ENCODE results near the gene MEF2D. TPM values are rescaled to one million over a fixed set of nuclear protein-coding genes. Genes with fewer than 3 reads are reported as not detected.

MEF2D gene
- total RNA-seq, 1 experiment from 2014 or later, result 17.3 TPM

DNA sequence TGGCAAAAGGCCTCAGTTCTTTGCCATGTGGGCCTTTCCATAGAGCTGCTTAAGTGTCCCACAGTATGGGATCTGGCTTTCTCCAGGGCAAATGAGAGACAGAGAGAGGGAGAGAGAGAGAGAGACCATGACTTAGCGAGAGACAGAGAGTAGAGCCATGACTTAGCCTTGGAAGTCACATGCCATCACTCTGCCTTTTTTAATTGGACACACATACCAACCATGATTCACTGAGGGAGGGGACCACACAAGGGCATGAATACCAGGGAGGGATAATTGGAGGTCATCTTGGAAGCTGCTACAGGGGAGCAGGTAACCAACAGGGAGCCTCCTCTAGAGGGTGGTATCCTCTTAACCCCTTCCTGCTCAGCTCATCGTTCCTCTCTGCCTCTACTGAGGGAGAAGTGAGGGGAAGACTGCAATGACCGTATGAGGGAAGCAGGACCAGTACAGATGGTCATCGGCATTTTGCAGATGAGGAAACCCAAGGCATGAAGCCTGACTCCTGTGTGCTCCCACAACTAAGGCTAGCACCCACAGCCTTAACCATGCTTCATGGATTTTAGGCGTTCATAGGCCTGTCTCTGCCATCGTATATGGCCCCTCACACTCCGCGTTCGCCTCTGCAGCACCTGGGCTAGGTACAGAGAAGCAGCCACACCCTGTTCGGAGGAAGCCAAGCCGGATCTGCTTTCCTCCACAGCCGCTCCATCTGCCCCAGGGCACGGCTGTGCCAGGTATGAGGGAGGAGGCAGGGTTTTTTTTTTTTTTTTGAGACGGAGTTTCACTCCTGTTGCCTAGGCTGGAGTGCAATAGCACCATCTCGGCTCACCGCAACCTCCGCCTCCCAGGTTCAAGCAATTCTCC, 38.6 kb downstream of the MEF2D start:
- no peak for TF ChIP-seq EZH2phosphoT487 (IDR thresholded peaks at IDR 0.05; ENCODE audit: borderline replicate concordance, low read length)
- no peak for TF ChIP-seq EZH2 (IDR thresholded peaks at IDR 0.05; ENCODE audit: low read length, unreplicated experiment)
- TF ChIP-seq, protein P1, sequence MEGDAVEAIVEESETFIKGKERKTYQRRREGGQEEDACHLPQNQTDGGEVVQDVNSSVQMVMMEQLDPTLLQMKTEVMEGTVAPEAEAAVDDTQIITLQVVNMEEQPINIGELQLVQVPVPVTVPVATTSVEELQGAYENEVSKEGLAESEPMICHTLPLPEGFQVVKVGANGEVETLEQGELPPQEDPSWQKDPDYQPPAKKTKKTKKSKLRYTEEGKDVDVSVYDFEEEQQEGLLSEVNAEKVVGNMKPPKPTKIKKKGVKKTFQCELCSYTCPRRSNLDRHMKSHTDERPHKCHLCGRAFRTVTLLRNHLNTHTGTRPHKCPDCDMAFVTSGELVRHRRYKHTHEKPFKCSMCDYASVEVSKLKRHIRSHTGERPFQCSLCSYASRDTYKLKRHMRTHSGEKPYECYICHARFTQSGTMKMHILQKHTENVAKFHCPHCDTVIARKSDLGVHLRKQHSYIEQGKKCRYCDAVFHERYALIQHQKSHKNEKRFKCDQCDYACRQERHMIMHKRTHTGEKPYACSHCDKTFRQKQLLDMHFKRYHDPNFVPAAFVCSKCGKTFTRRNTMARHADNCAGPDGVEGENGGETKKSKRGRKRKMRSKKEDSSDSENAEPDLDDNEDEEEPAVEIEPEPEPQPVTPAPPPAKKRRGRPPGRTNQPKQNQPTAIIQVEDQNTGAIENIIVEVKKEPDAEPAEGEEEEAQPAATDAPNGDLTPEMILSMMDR (conservative IDR thresholded peaks at IDR 0.05; ENCODE audit: low read depth, low read length), result no peak
- no peaks in the 10 kb centered on the region for H3K27me3 ChIP-seq (ENCODE audit: low read length)
- no peak overlapping the region for H3K4me3 ChIP-seq (ENCODE audit: low read length)
- H3K9ac ChIP-seq (ENCODE audit: low read length), result no peak overlapping the region
- H3K27ac ChIP-seq (ENCODE audit: low read length), result no peak overlapping the region
- peaks cover 10% of the 10 kb centered on the region for H3K4me1 ChIP-seq (ENCODE audit: insufficient read depth, low read length)
- no peaks in the 10 kb centered on the region; the same call in 1 of the 2 replicates for H3K36me3 ChIP-seq (ENCODE audit: low read depth, low read length)
- no peaks in the 10 kb centered on the region for H3K9me2 ChIP-seq (replicated peaks; ENCODE audit: low read length)
- ChIA-PET POLR2A (ENCODE audit: unreplicated experiment) (no interaction called here), CTCF (no interaction called here)
- no peak overlapping the region for H3K4me2 ChIP-seq (ENCODE audit: low read length)
- H3K79me2 ChIP-seq (ENCODE audit: low read length), result no peaks in the 10 kb centered on the region
- no peaks in the 10 kb centered on the region for H3F3A ChIP-seq (ENCODE audit: low read length, unreplicated experiment)
- H3K9me3 ChIP-seq (ENCODE audit: low read length), result no peaks in the 10 kb centered on the region
- H4K20me1 ChIP-seq (ENCODE audit: low read length), result no peaks in the 10 kb centered on the region
- DNase-seq (no peak), ATAC-seq (no peak)
- intact Hi-C loops (cut with micrococcal nuclease), result no loop called here
- BruUV-seq (replicated peaks), result no TSS peak
- no peak overlapping the region for H2AFZ ChIP-seq (ENCODE audit: low read length)

DNA sequence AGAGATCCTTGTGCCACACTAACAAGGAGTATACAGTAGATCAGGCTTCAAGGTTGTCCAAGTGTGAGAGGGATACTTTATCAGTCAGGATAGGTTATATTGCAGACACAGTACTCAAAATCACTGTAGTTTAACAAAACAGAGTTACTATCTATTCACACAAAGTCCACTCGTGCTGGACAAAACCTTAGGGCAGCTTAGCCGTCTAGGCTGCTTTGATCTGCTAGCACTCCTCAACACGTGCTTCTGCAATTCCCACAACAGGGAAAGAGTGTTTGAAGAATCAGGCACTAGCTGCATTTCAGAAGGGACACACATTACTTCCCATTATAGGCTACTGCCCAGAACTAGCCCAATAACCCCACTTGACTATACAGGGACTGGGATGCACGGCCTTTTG, 39.5 kb downstream of the MEF2D start:
- Histone ChIP-seq H3K4me2 (ENCODE audit: low read length) (no peak overlapping the region), H3K27ac (ENCODE audit: low read length) (no peak overlapping the region), H3K79me2 (ENCODE audit: low read length) (no peaks in the 10 kb centered on the region), H3K36me3 (ENCODE audit: low read depth, low read length) (no peaks in the 10 kb centered on the region; the same call in 1 of the 2 replicates), H4K20me1 (ENCODE audit: low read length) (no peaks in the 10 kb centered on the region), H3F3A (ENCODE audit: low read length, unreplicated experiment) (no peaks in the 10 kb centered on the region), H3K4me1 (ENCODE audit: insufficient read depth, low read length) (peaks cover 17% of the 10 kb centered on the region), H3K9ac (ENCODE audit: low read length) (no peak overlapping the region), H2AFZ (ENCODE audit: low read length) (no peak overlapping the region), H3K27me3 (ENCODE audit: low read length) (no peaks in the 10 kb centered on the region), H3K9me3 (ENCODE audit: low read length) (no peaks in the 10 kb centered on the region), H3K4me3 (ENCODE audit: low read length) (no peak overlapping the region), H3K9me2 (replicated peaks; ENCODE audit: low read length) (no peaks in the 10 kb centered on the region)
- DNase-seq (no peak), ATAC-seq (no peak)
- ChIA-PET CTCF (interaction anchor here (0.5 kb wide), 1 partner anchor 39 kb away, joined by 5 read pairs; the partner anchor contains the start of gene MEF2D), POLR2A (ENCODE audit: unreplicated experiment) (no interaction called here)
- BruUV-seq (replicated peaks), result no TSS peak
- intact Hi-C loops (cut with micrococcal nuclease), result no loop called here
- TF ChIP-seq, protein P1 (conservative IDR thresholded peaks at IDR 0.05; ENCODE audit: low read depth, low read length), result no peak
- no peak for TF ChIP-seq EZH2phosphoT487 (IDR thresholded peaks at IDR 0.05; ENCODE audit: borderline replicate concordance, low read length)
- TF ChIP-seq EZH2 (IDR thresholded peaks at IDR 0.05; ENCODE audit: low read length, unreplicated experiment), result no peak

DNA sequence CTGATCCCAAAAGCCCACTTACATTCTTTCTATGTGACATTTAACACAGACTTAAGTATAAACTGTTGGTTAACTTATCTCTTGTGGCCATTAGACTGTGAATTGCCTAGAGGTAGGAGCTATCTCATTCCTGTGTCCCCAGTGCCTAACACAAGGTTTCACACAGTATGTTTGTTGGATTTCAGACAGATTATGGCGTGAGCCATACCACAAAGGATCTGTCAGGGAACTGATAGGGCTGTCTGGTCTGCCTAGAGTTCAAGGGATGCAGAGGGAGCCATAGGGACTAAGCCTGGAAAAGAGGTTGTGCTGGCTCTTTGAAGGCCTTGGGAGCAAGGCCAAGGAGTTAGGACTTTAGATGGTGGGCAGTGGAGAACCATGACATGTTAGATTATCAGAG, 40.0 kb downstream of the MEF2D start:
- H3K27ac ChIP-seq (ENCODE audit: low read length), result no peak overlapping the region
- intact Hi-C loops (cut with micrococcal nuclease), result no loop called here
- no peak overlapping the region for H3K4me3 ChIP-seq (ENCODE audit: low read length)
- H3K36me3 ChIP-seq (ENCODE audit: low read depth, low read length), result no peaks in the 10 kb centered on the region; the same call in 1 of the 2 replicates
- H4K20me1 ChIP-seq (ENCODE audit: low read length), result no peaks in the 10 kb centered on the region
- no peaks in the 10 kb centered on the region for H3K27me3 ChIP-seq (ENCODE audit: low read length)
- H3K4me2 ChIP-seq (ENCODE audit: low read length), result no peak overlapping the region
- no peaks in the 10 kb centered on the region for H3F3A ChIP-seq (ENCODE audit: low read length, unreplicated experiment)
- ChIA-PET CTCF (interaction anchor here (0.5 kb wide), 1 partner anchor 40 kb away, joined by 5 read pairs; the partner anchor contains the start of gene MEF2D), POLR2A (ENCODE audit: unreplicated experiment) (interaction anchor here (0.6 kb wide), 1 partner anchor 604 kb away, joined by 3 read pairs; no protein-coding TSS in a partner anchor)
- no peak for TF ChIP-seq EZH2 (IDR thresholded peaks at IDR 0.05; ENCODE audit: low read length, unreplicated experiment)
- TF ChIP-seq EZH2phosphoT487 (IDR thresholded peaks at IDR 0.05; ENCODE audit: borderline replicate concordance, low read length), result no peak
- TF ChIP-seq, protein P1 (conservative IDR thresholded peaks at IDR 0.05; ENCODE audit: low read depth, low read length), result no peak
- H3K9me3 ChIP-seq (ENCODE audit: low read length), result no peaks in the 10 kb centered on the region
- no peaks in the 10 kb centered on the region for H3K9me2 ChIP-seq (replicated peaks; ENCODE audit: low read length)
- peaks cover 19% of the 10 kb centered on the region for H3K4me1 ChIP-seq (ENCODE audit: insufficient read depth, low read length)
- DNase-seq (no peak), ATAC-seq (no peak)
- no peak overlapping the region for H3K9ac ChIP-seq (ENCODE audit: low read length)
- BruUV-seq (replicated peaks), result no TSS peak
- no peak overlapping the region for H2AFZ ChIP-seq (ENCODE audit: low read length)
- no peaks in the 10 kb centered on the region for H3K79me2 ChIP-seq (ENCODE audit: low read length)
